DOHH2 (cell line): Measurements from ENCODE around the gene MEX3C.

Experiments
- EZH2phosphoT487 ChIP-seq: fragments of 200-600 bp; sonication (generic); IDR thresholded peaks from 2 replicates; pipeline ENCODE4 v1.6.1; 2017; ENCODE audit warnings: borderline replicate concordance, mild to moderate bottlenecking, antibody characterized with exemption, low read length, moderate library complexity, mixed read lengths
- TF ChIP-seq, protein P1 (sequence below): fragments of 200-600 bp; sonication (generic); IDR thresholded peaks from one replicate; pipeline ENCODE4 v1.5.1; 2014; ENCODE audit warnings: antibody characterized with exemption, mild to moderate bottlenecking, low read depth, low read length; ENCODE audit not compliant: poor library complexity, severe bottlenecking

DNA sequence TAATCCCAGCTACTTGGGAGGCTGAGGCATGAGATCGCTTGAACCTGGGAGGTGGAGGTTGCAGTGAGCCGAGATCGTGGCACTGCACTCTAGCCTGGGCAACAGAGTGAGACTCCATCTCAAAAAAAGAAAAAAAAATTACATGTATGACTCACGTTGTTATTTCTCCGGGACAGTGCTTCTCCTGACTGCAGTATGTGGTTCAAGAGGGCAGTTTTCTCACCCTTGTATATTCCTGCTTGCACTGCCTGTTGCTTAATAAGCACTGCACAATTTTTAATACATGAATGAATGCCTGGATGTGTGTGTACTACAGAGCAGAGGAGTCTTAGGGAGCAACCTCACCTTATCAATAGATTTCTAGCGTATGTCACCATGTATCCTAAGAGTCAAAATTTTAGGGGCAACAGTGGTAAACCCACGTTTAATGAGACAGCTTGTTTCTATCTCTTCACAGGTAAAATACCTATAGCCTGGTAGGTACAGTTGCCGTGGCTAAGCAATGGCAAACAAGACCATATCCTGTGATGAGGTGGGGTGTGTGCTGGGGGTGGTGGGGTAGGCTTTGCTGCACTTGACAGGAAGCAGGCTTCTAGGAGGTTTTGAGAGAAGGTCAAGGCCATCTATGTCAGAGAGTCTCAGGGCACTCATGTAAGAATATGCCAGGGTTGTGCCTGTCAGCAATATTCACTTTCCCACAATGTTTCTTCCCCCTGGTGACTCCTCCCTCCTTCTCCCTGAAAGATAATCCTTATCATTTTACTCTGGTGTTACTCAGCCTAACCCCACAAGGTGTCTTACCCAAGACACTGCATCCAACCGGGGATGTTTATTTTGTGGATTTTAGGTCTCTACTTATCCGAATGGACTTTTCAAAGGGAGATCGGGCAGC is 36.9 kb upstream of the MEX3C start:
- TF ChIP-seq, protein P1, sequence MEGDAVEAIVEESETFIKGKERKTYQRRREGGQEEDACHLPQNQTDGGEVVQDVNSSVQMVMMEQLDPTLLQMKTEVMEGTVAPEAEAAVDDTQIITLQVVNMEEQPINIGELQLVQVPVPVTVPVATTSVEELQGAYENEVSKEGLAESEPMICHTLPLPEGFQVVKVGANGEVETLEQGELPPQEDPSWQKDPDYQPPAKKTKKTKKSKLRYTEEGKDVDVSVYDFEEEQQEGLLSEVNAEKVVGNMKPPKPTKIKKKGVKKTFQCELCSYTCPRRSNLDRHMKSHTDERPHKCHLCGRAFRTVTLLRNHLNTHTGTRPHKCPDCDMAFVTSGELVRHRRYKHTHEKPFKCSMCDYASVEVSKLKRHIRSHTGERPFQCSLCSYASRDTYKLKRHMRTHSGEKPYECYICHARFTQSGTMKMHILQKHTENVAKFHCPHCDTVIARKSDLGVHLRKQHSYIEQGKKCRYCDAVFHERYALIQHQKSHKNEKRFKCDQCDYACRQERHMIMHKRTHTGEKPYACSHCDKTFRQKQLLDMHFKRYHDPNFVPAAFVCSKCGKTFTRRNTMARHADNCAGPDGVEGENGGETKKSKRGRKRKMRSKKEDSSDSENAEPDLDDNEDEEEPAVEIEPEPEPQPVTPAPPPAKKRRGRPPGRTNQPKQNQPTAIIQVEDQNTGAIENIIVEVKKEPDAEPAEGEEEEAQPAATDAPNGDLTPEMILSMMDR, result no peak
- TF ChIP-seq EZH2phosphoT487, result no peak
